AG04450 (cell line): ENCODE data around the gene BNIP5. TPM values are rescaled to one million over a fixed set of nuclear protein-coding genes. Genes with fewer than 3 reads are reported as not detected.

Experiments used
- CTCF ChIA-PET: fragments of 300-600, 350-600 bp; formaldehyde crosslinking; extraction: SDS; loops from one replicate; lab custom pipeline; 2022; ENCODE audit warnings: antibody characterized with exemption, inconsistent platforms; lab: Charles Lee
- POLR2A ChIA-PET: fragments of 350-600 bp; formaldehyde crosslinking; extraction: SDS; loops from one replicate; lab custom pipeline; 2021; ENCODE audit warnings: antibody characterized with exemption, inconsistent platforms; lab: Yijun Ruan, JAX
- DNase-seq: peaks from one replicate; pipeline ENCODE4 v3.0.0-alpha.2; 2011; ENCODE audit warnings: low read depth, low spot score
- H3K27ac ChIP-seq: one replicate; pipeline ENCODE4 v1.5.1; 2012; ENCODE audit warnings: low read depth, low read length, control low read depth
- H3K27me3 ChIP-seq: one replicate; pipeline ENCODE4 v1.6.0; 2012; ENCODE audit warnings: low read length; ENCODE audit not compliant: control insufficient read depth, insufficient read depth
- H3K4me3 ChIP-seq: 2 replicates; pipeline ENCODE4 v1.5.1; 2011; ENCODE audit warnings: mild to moderate bottlenecking, low read depth, low read length, control low read depth
- H3K9me3 ChIP-seq: 2 replicates; pipeline ENCODE4 v1.5.1; 2012; ENCODE audit warnings: low read length; ENCODE audit not compliant: control insufficient read depth, insufficient read depth
- CTCF ChIP-seq: IDR thresholded peaks from 2 replicates; pipeline ENCODE4 v1.5.1; 2011; ENCODE audit warnings: low read depth, low read length, control low read depth, inconsistent platforms
- polyA plus RNA-seq: library from polyadenylated mRNA; depleted of rRNA; stranded (reverse); fragments of >200 nt; gene quantifications from 2 replicates; pipeline ENCODE4 v1.2.3, GENCODE V29; 2011

Gene BNIP5
- polyA plus RNA-seq, 1 experiment: not detected

- Histone ChIP-seq H3K27ac (no peak overlapping the region), H3K27me3 (peaks cover 38% of the 10 kb centered on the region), H3K4me3 (no peak overlapping the region), H3K9me3 (no peaks in the 10 kb centered on the region)
- ChIA-PET POLR2A (no interaction called here), CTCF (no interaction called here)
- no peak for TF ChIP-seq CTCF
- DNase-seq: no peak
These were observed 58.7 kb downstream of the BNIP5 start for GRCh38 chr6:36277946-36278470.

- CTCF ChIA-PET: interaction anchor here (0.6 to 1.1 kb wide), 2 partner anchors 25 to 108 kb away, joined by 3 to 4 read pairs; no protein-coding TSS in a partner anchor
- H3K27me3 ChIP-seq: peaks cover 41% of the 10 kb centered on the region
- H3K9me3 ChIP-seq: no peaks in the 10 kb centered on the region
- no peak overlapping the region for H3K27ac ChIP-seq
- POLR2A ChIA-PET: no interaction called here
- DNase-seq: no peak
- no peak overlapping the region for H3K4me3 ChIP-seq
- no peak for TF ChIP-seq CTCF
These were observed 59.8 kb downstream of the BNIP5 start for GRCh38 chr6:36276581-36277536.

GRCh38 chr6:36273802-36274514 is 62.7 kb downstream of the BNIP5 start:
- no peak for DNase-seq
- Histone ChIP-seq H3K9me3 (no peaks in the 10 kb centered on the region; the same call in 1 of the 2 replicates), H3K27ac (no peak overlapping the region), H3K27me3 (peaks cover 57% of the 10 kb centered on the region), H3K4me3 (no peak overlapping the region)
- POLR2A ChIA-PET: no interaction called here
- no peak for TF ChIP-seq CTCF
- CTCF ChIA-PET: no interaction called here

- Histone ChIP-seq H3K4me3 (no peak overlapping the region), H3K9me3 (no peaks in the 10 kb centered on the region; the same call in 1 of the 2 replicates), H3K27ac (no peak overlapping the region), H3K27me3 (peaks cover 48% of the 10 kb centered on the region)
- no peak for TF ChIP-seq CTCF
- no peak for DNase-seq
- ChIA-PET POLR2A (no interaction called here), CTCF (no interaction called here)
These were observed 63.6 kb downstream of the BNIP5 start for GRCh38 chr6:36273067-36273466.
